WTC11 (cell line): ENCODE measurements around the gene CSNK2A1. TPM values are rescaled to one million over a fixed set of nuclear protein-coding genes. Genes with fewer than 3 reads are reported as not detected.

Experiments used
- ATAC-seq: fragments of 200-7000 bp; cut with Tn5 transposase; 2 replicates; pipeline ENCODE4 v1.10.0; 2021; ENCODE audit warnings: mild to moderate bottlenecking, moderate library complexity
- CTCF ChIA-PET: fragments of 300-600 bp; sonication (Branson Sonifier 250); formaldehyde crosslinking; loops from one replicate; lab custom pipeline; 2021; ENCODE audit warnings: antibody characterized with exemption; lab: Charles Lee
- POLR2A ChIA-PET: fragments of 350-600 bp; sonication (Branson Sonifier 250); formaldehyde crosslinking; loops from one replicate; lab custom pipeline; 2021; ENCODE audit warnings: antibody characterized with exemption; lab: Charles Lee
- DNase-seq: peaks from one replicate; pipeline ENCODE4 v3.0.0; 2021; ENCODE audit warnings: low spot score
- H3K27ac Mint-ChIP-seq: 2 replicates; pipeline ENCODE4 v1.8.0; 2021; ENCODE audit warnings: mixed read lengths
- H3K27me3 Mint-ChIP-seq: 2 replicates; pipeline ENCODE4 v1.8.0; 2021; ENCODE audit warnings: low read depth, mild to moderate bottlenecking, moderate library complexity, mixed read lengths
- H3K36me3 Mint-ChIP-seq: 2 replicates; pipeline ENCODE4 v1.8.0; 2021; ENCODE audit warnings: mixed read lengths
- H3K4me1 Mint-ChIP-seq: 2 replicates; pipeline ENCODE4 v1.8.0; 2022; ENCODE audit warnings: mixed read lengths
- H3K4me3 Mint-ChIP-seq: 2 replicates; pipeline ENCODE4 v1.8.0; 2021; ENCODE audit warnings: mild to moderate bottlenecking, moderate library complexity, mixed read lengths
- H3K9me3 Mint-ChIP-seq: 2 replicates; pipeline ENCODE4 v1.8.0; 2021; ENCODE audit warnings: mixed read lengths
- CREB1 ChIP-seq: sonication (generic); formaldehyde crosslinking; IDR thresholded peaks from 2 replicates; pipeline ENCODE4 v1.8.0; 2023; ENCODE audit warnings: mild to moderate bottlenecking, missing genetic modification reagents
- ELF4 ChIP-seq: sonication (generic); formaldehyde crosslinking; IDR thresholded peaks from 2 replicates; pipeline ENCODE4 v1.8.1; 2022; ENCODE audit warnings: low read depth, mild to moderate bottlenecking, moderate library complexity, missing genetic modification reagents
- IRF2 ChIP-seq: sonication (generic); formaldehyde crosslinking; IDR thresholded peaks from 2 replicates; pipeline ENCODE4 v1.8.0; 2022; ENCODE audit warnings: low read depth, missing genetic modification reagents, borderline replicate concordance
- NFATC4 ChIP-seq: fragments of 250-450 bp; sonication (Bioruptor Pico); IDR thresholded peaks from 2 replicates; pipeline ENCODE4 v1.9.0; 2021; ENCODE audit warnings: mild to moderate bottlenecking
- RELA ChIP-seq: sonication (generic); formaldehyde crosslinking; IDR thresholded peaks from 2 replicates; pipeline ENCODE4 v1.8.1; 2022; ENCODE audit warnings: missing genetic modification reagents, mild to moderate bottlenecking, borderline replicate concordance
- TEAD1 ChIP-seq: sonication (generic); formaldehyde crosslinking; IDR thresholded peaks from 2 replicates; pipeline ENCODE4 v1.8.0; 2022; ENCODE audit warnings: mild to moderate bottlenecking, missing genetic modification reagents
- ZBTB21 ChIP-seq: sonication (generic); formaldehyde crosslinking; IDR thresholded peaks from 2 replicates; pipeline ENCODE4 v1.8.1; 2023; ENCODE audit warnings: mild to moderate bottlenecking, missing genetic modification reagents, borderline replicate concordance
- ZNF121 ChIP-seq: sonication (generic); formaldehyde crosslinking; IDR thresholded peaks from 2 replicates; pipeline ENCODE4 v1.8.0; 2023; ENCODE audit warnings: missing genetic modification reagents
- ZNF232 ChIP-seq: sonication (generic); formaldehyde crosslinking; IDR thresholded peaks from 2 replicates; pipeline ENCODE4 v1.8.0; 2022; ENCODE audit warnings: mild to moderate bottlenecking, missing genetic modification reagents
- ZNF671 ChIP-seq: fragments of 250-450 bp; sonication (Bioruptor Pico); IDR thresholded peaks from 2 replicates; pipeline ENCODE4 v1.8.0; 2021; ENCODE audit warnings: mild to moderate bottlenecking
- total RNA-seq: library from RNA; stranded (reverse); gene quantifications from 3 replicates; pipeline ENCODE4 v1.2.3, GENCODE V29; 2021
- TF ChIP-seq, protein P1 (sequence below): sonication (generic); formaldehyde crosslinking; IDR thresholded peaks from 2 replicates; pipeline ENCODE4 v1.8.1; 2022; ENCODE audit warnings: missing genetic modification reagents, borderline replicate concordance
- TF ChIP-seq, protein P2 (sequence below): sonication (generic); formaldehyde crosslinking; IDR thresholded peaks from 2 replicates; pipeline ENCODE4 v1.8.1; 2022; ENCODE audit warnings: low read depth, mild to moderate bottlenecking, moderate library complexity, missing genetic modification reagents, borderline replicate concordance
- TF ChIP-seq, protein P3 (sequence below): sonication (generic); formaldehyde crosslinking; IDR thresholded peaks from 2 replicates; pipeline ENCODE4 v1.8.1; 2023; ENCODE audit warnings: mild to moderate bottlenecking, missing genetic modification reagents
- TF ChIP-seq, protein P4 (sequence below): sonication (generic); formaldehyde crosslinking; IDR thresholded peaks from 2 replicates; pipeline ENCODE4 v1.8.0; 2023; ENCODE audit warnings: missing genetic modification reagents, mild to moderate bottlenecking, borderline replicate concordance
- TF ChIP-seq, protein P5 (sequence below): sonication (generic); formaldehyde crosslinking; conservative IDR thresholded peaks from 2 replicates; pipeline ENCODE4 v1.8.1; 2022; ENCODE audit warnings: mild to moderate bottlenecking, missing genetic modification reagents
- TF ChIP-seq, protein P6 (sequence below): sonication (generic); formaldehyde crosslinking; IDR thresholded peaks from 2 replicates; pipeline ENCODE4 v1.8.0; 2023; ENCODE audit warnings: missing genetic modification reagents
- TF ChIP-seq, protein P7 (sequence below): sonication (generic); formaldehyde crosslinking; IDR thresholded peaks from 2 replicates; pipeline ENCODE4 v1.8.0; 2022; ENCODE audit warnings: mild to moderate bottlenecking, missing genetic modification reagents
- TF ChIP-seq, protein P8 (sequence below): sonication (generic); formaldehyde crosslinking; IDR thresholded peaks from 2 replicates; pipeline ENCODE4 v1.8.1; 2022; ENCODE audit warnings: low read depth, missing genetic modification reagents, borderline replicate concordance

Gene CSNK2A1
- total RNA-seq, 1 experiment from 2014 or later, result 235 TPM

DNA sequence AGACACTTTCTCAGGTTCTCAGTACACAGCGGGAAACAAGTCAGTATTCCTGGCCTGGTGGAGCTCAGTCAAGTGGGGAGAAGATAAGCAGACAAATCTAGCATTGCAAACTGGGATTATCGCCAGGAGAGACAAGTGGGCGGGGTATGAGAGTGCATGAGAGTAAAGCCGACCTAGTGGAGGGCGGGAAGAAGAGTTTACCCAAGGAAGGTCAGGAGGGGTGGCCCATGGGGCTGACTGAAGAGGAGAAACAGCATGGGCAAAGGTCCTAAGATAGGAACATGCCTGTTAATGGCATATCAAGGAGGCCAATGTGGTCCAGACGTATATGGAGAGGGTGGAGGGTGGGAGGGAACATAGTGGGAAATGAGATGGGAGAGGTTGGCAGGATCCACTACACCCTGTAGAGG, 12.4 kb upstream of the CSNK2A1 start:
- H3K9me3 Mint-ChIP-seq, result no peaks in the 10 kb centered on the region
- H3K27ac Mint-ChIP-seq, result no peak overlapping the region
- TF ChIP-seq IRF2 (CRISPR knock-in tag), result no peak
- no peak for TF ChIP-seq CREB1 (CRISPR knock-in tag)
- no peak for TF ChIP-seq NFATC4 (CRISPR knock-in tag)
- TF ChIP-seq, protein P1, sequence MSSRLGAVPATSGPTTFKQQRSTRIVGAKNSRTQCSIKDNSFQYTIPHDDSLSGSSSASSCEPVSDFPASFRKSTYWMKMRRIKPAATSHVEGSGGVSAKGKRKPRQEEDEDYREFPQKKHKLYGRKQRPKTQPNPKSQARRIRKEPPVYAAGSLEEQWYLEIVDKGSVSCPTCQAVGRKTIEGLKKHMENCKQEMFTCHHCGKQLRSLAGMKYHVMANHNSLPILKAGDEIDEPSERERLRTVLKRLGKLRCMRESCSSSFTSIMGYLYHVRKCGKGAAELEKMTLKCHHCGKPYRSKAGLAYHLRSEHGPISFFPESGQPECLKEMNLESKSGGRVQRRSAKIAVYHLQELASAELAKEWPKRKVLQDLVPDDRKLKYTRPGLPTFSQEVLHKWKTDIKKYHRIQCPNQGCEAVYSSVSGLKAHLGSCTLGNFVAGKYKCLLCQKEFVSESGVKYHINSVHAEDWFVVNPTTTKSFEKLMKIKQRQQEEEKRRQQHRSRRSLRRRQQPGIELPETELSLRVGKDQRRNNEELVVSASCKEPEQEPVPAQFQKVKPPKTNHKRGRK, result no peak
- TF ChIP-seq, protein P2, sequence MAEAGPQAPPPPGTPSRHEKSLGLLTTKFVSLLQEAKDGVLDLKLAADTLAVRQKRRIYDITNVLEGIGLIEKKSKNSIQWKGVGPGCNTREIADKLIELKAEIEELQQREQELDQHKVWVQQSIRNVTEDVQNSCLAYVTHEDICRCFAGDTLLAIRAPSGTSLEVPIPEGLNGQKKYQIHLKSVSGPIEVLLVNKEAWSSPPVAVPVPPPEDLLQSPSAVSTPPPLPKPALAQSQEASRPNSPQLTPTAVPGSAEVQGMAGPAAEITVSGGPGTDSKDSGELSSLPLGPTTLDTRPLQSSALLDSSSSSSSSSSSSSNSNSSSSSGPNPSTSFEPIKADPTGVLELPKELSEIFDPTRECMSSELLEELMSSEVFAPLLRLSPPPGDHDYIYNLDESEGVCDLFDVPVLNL (CRISPR knock-in tag), result no peak
- TF ChIP-seq, protein P3, sequence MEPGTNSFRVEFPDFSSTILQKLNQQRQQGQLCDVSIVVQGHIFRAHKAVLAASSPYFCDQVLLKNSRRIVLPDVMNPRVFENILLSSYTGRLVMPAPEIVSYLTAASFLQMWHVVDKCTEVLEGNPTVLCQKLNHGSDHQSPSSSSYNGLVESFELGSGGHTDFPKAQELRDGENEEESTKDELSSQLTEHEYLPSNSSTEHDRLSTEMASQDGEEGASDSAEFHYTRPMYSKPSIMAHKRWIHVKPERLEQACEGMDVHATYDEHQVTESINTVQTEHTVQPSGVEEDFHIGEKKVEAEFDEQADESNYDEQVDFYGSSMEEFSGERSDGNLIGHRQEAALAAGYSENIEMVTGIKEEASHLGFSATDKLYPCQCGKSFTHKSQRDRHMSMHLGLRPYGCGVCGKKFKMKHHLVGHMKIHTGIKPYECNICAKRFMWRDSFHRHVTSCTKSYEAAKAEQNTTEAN (CRISPR knock-in tag), result no peak
- TF ChIP-seq TEAD1 (CRISPR knock-in tag), result no peak
- TF ChIP-seq ZNF232 (CRISPR knock-in tag), result no peak
- TF ChIP-seq, protein P4, sequence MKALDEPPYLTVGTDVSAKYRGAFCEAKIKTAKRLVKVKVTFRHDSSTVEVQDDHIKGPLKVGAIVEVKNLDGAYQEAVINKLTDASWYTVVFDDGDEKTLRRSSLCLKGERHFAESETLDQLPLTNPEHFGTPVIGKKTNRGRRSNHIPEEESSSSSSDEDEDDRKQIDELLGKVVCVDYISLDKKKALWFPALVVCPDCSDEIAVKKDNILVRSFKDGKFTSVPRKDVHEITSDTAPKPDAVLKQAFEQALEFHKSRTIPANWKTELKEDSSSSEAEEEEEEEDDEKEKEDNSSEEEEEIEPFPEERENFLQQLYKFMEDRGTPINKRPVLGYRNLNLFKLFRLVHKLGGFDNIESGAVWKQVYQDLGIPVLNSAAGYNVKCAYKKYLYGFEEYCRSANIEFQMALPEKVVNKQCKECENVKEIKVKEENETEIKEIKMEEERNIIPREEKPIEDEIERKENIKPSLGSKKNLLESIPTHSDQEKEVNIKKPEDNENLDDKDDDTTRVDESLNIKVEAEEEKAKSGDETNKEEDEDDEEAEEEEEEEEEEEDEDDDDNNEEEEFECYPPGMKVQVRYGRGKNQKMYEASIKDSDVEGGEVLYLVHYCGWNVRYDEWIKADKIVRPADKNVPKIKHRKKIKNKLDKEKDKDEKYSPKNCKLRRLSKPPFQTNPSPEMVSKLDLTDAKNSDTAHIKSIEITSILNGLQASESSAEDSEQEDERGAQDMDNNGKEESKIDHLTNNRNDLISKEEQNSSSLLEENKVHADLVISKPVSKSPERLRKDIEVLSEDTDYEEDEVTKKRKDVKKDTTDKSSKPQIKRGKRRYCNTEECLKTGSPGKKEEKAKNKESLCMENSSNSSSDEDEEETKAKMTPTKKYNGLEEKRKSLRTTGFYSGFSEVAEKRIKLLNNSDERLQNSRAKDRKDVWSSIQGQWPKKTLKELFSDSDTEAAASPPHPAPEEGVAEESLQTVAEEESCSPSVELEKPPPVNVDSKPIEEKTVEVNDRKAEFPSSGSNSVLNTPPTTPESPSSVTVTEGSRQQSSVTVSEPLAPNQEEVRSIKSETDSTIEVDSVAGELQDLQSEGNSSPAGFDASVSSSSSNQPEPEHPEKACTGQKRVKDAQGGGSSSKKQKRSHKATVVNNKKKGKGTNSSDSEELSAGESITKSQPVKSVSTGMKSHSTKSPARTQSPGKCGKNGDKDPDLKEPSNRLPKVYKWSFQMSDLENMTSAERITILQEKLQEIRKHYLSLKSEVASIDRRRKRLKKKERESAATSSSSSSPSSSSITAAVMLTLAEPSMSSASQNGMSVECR (CRISPR knock-in tag), result no peak
- TF ChIP-seq, protein P5, sequence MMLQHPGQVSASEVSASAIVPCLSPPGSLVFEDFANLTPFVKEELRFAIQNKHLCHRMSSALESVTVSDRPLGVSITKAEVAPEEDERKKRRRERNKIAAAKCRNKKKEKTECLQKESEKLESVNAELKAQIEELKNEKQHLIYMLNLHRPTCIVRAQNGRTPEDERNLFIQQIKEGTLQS (CRISPR knock-in tag), result no peak
- TF ChIP-seq RELA (CRISPR knock-in tag), result no peak
- TF ChIP-seq, protein P6, sequence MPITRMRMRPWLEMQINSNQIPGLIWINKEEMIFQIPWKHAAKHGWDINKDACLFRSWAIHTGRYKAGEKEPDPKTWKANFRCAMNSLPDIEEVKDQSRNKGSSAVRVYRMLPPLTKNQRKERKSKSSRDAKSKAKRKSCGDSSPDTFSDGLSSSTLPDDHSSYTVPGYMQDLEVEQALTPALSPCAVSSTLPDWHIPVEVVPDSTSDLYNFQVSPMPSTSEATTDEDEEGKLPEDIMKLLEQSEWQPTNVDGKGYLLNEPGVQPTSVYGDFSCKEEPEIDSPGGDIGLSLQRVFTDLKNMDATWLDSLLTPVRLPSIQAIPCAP (CRISPR knock-in tag), result no peak
- no peak for TF ChIP-seq ZNF121 (CRISPR knock-in tag)
- TF ChIP-seq, protein P7, sequence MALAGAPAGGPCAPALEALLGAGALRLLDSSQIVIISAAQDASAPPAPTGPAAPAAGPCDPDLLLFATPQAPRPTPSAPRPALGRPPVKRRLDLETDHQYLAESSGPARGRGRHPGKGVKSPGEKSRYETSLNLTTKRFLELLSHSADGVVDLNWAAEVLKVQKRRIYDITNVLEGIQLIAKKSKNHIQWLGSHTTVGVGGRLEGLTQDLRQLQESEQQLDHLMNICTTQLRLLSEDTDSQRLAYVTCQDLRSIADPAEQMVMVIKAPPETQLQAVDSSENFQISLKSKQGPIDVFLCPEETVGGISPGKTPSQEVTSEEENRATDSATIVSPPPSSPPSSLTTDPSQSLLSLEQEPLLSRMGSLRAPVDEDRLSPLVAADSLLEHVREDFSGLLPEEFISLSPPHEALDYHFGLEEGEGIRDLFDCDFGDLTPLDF (CRISPR knock-in tag), result no peak
- TF ChIP-seq, protein P8, sequence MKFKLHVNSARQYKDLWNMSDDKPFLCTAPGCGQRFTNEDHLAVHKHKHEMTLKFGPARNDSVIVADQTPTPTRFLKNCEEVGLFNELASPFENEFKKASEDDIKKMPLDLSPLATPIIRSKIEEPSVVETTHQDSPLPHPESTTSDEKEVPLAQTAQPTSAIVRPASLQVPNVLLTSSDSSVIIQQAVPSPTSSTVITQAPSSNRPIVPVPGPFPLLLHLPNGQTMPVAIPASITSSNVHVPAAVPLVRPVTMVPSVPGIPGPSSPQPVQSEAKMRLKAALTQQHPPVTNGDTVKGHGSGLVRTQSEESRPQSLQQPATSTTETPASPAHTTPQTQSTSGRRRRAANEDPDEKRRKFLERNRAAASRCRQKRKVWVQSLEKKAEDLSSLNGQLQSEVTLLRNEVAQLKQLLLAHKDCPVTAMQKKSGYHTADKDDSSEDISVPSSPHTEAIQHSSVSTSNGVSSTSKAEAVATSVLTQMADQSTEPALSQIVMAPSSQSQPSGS (CRISPR knock-in tag), result no peak
- no peak for TF ChIP-seq ELF4 (CRISPR knock-in tag)
- no peak for TF ChIP-seq ZBTB21 (CRISPR knock-in tag)
- TF ChIP-seq ZNF671, result no peak
- H3K4me1 Mint-ChIP-seq, result peaks cover 4% of the 10 kb centered on the region
- ChIA-PET CTCF (interaction anchor here (1.0 to 1.4 kb wide), 4 partner anchors 16 to 111 kb away, joined by 3 to 8 read pairs (median 6); no protein-coding TSS in a partner anchor), POLR2A (interaction anchor here (1.2 kb wide), 1 partner anchor 12 kb away, joined by 3 read pairs; the partner anchor contains the start of gene CSNK2A1)
- H3K27me3 Mint-ChIP-seq, result peaks cover 4% of the 10 kb centered on the region
- no peak overlapping the region for H3K4me3 Mint-ChIP-seq
- ATAC-seq (peak; percentile 84), DNase-seq (no peak)
- H3K36me3 Mint-ChIP-seq, result no peaks in the 10 kb centered on the region
